ENCODE results near the gene ARID1B. TPM values are rescaled to one million over a fixed set of nuclear protein-coding genes. Genes with fewer than 3 reads are reported as not detected.

ARID1B gene
- total RNA-seq, 1 donor from 2014 or later, result 18.5 TPM

- H3K4me3 ChIP-seq (ENCODE audit: low read depth, low read length), result no peak overlapping the region
- DNase-seq (ENCODE audit: low read depth), result no peak
- no peak for TF ChIP-seq CTCF (conservative IDR thresholded peaks at IDR 0.05; ENCODE audit: low read depth, low read length)
Observed at GRCh38 chr6:157194110-157194509, 416.9 kb downstream of the ARID1B start.

GRCh38 chr6:157194643-157195042 lies 417.5 kb downstream of the ARID1B start:
- TF ChIP-seq CTCF (conservative IDR thresholded peaks at IDR 0.05; ENCODE audit: low read depth, low read length), result no peak
- no peak overlapping the region for H3K4me3 ChIP-seq (ENCODE audit: low read depth, low read length)
- DNase-seq (ENCODE audit: low read depth), result no peak

GRCh38 chr6:157196391-157196790 lies 419.2 kb downstream of the ARID1B start:
- H3K4me3 ChIP-seq (ENCODE audit: low read depth, low read length), result no peak overlapping the region
- no peak for TF ChIP-seq CTCF (conservative IDR thresholded peaks at IDR 0.05; ENCODE audit: low read depth, low read length)
- DNase-seq (ENCODE audit: low read depth), result no peak

GRCh38 chr6:157198425-157199279 lies 421.5 kb downstream of the ARID1B start:
- no peak for DNase-seq (ENCODE audit: low read depth)
- no peak for TF ChIP-seq CTCF (conservative IDR thresholded peaks at IDR 0.05; ENCODE audit: low read depth, low read length)
- H3K4me3 ChIP-seq (ENCODE audit: low read depth, low read length), result no peak overlapping the region

- no peak overlapping the region for H3K4me3 ChIP-seq (ENCODE audit: low read depth, low read length)
- no peak for TF ChIP-seq CTCF (conservative IDR thresholded peaks at IDR 0.05; ENCODE audit: low read depth, low read length)
- DNase-seq (ENCODE audit: low read depth), result no peak
Observed at GRCh38 chr6:157200117-157200516, 422.9 kb downstream of the ARID1B start.

- no peak for DNase-seq (ENCODE audit: low read depth)
Observed at GRCh38 chr6:157200611-157201010, 423.4 kb downstream of the ARID1B start.

More at GRCh38 chr6:157200611-157201010, 423.4 kb downstream of the ARID1B start:
- no peak overlapping the region for H3K4me3 ChIP-seq (ENCODE audit: low read depth, low read length)
- no peak for TF ChIP-seq CTCF (conservative IDR thresholded peaks at IDR 0.05; ENCODE audit: low read depth, low read length)

Measured in epithelial cell of proximal tubule (primary cell).